GM19455 (cell line): Measurements from ENCODE around the gene FNDC8.
"Not testable (repeated sequence)": the region's sequence is repeated elsewhere in the genome, so short reads cannot be mapped to it uniquely, and the experiment has no call there.

ENCODE experiments used
- ATAC-seq: cut with Tn5 transposase; IDR thresholded peaks from one replicate; pipeline ENCODE4 v1.9.1; 2021; ENCODE audit not compliant: unreplicated experiment

FNDC8 gene

DNA sequence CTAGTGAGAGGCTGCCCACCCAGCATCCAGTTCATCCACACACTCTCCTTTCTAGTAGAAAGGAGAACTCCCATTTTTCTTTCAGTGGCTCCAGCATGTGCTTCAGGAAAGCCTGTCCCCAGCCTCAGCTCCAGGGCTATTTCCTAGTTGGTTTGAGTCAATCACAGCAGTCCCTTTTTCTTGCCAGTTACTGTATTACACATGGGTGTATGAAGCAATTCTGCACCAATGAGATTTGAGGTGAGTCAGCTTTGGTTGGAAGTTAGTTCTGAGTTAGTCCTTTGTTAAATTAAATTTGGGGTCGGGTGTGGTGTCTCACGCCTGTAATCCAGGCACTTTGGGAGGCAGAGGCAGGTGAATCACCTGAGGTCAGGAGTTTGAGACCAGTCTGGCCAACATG is 26.5 kb upstream of the FNDC8 start:
- ATAC-seq: no peak

DNA sequence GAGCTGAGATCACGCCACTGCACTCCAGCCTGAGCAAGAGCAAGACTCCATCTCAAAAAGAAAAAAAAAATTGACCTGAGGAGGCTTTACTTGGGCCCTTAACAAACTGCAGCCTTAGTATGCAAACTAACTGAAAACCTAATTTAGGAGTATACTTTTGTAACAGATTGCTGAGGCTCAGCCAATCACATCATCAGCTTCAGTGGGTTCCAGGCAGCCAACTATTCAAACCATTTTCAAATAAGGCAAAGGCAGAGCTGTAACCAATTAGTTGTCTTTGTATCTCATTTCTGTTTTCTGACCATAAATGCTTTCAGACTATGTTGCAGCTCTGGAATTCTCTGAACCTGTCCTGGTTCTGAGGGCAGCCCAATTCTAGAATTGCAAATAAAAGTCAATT is 25.7 kb upstream of the FNDC8 start:
- no peak for ATAC-seq

DNA sequence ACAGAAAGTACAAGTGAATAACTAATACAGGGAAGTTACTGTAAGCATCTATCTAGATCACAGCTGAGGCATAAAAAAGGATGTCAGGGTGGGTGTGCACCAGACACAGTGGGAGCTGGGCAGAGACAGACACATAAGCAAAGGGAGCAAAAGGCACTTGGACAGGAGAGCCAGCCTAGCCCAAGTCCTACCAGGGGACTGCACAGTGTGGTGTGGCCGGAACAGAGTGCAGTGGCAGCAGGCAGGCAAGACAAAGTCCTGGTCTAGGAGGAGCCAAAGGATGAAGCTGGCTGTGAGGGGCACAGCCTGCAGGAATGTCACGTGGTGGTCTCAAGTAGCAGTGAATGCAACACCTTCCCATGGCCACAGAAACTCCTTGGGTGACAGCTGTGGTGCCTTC is 23.6 kb upstream of the FNDC8 start:
- no peak for ATAC-seq

DNA sequence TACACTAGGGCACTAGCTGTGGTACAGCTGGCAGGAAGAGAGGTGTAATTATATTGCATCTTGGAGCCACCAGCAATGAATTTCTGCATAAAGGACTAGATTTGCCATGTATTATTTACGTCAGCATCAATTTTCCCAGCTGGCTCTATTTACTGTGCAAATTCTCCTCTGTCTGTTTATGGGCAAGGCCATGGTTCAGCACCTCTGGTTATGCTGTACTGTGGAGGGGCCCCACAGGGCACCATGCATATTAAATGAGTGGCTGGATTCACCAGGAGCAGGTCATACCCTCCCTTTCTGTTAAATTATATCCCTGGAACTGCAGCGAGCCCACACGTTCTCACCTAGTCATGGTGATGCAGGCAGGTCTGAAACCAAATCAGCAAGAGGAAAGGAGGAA is 21.5 kb upstream of the FNDC8 start:
- ATAC-seq: no peak

DNA sequence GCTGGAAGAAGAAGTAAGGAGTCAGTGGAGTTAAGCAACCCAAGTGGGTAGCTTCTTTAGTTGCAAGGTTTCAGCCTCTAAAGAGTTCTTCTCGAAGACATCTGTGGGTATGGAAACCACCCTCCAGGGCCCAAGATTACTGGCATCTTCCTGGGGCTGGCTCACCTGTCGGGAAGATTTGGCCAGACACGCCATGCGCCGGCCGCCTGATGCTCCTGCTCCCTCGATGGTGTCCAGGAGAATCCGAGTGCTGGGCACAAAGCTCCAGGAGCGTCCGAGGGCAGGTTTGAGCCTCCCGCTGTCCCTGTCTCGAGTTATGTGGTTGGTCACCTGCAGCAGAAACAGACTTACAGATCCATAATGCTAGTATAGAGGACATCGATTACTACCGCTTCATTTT is 20.4 kb upstream of the FNDC8 start:
- no peak for ATAC-seq

DNA sequence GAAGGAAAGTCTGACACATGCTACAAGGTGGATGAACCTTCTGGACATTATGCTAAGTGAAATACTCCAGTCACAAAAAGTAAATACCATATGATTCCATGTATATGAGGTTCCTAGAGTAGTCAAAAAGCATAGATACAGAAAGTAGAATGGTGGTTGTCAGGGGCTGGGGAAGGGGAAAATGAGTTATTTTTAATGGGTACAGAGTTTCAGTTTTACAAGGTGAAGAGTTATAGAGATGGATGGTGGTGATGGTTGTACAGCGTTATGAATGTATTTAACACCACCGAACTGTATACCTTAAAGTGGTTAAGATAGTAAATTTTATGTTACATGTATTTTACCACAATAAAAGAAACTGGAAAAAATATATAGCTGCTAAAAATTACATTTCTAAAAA is 19.7 kb upstream of the FNDC8 start:
- no peak for ATAC-seq

DNA sequence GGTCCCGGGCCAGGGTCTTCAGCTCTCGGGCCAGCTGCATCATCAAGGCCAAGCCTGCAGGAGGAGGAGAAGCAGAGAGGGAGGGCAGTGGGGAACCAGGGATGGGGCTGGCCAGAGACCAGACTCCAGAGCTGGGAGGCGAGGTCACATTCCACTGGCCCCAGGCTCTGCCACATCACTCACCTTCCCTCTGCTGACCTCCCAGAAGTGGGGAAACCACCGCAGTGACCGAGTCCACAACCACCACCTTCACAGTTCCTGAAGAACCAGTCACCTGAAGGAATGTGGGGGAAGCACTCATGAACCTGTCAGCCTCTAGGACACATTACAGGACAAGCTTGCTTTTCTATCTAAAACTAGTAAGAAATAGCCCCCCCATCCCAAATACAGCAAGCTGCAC is 18.1 kb upstream of the FNDC8 start:
- ATAC-seq: no peak

DNA sequence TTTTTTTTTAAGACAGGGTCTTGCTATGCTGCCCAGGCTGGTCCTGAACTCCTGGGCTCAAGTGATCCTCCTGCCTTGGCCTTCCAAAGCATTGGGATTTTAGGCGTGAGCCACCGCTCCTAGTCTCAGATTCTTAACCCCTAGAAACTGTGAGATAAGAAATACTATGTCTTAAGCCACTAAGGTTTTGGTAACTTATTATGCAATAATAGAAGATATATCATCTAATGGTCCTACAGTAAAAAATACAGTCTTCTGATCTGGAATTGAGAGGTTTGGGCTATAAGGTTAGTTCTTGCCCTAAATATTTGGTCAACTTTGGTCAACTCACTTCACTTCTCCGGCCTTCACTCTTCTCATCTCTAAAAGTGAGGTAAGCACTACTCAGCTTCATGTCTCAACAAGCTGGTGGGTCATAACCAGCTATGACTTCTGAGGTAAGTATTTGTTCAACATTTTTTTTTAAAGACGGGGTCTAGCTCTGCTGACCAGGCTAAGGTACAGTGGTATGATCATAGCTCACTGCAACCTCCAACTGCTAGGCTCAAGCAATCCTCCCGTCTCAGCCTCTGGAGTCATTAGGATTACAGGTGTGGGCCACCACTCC is 16.5 kb upstream of the FNDC8 start:
- ATAC-seq: no peak

DNA sequence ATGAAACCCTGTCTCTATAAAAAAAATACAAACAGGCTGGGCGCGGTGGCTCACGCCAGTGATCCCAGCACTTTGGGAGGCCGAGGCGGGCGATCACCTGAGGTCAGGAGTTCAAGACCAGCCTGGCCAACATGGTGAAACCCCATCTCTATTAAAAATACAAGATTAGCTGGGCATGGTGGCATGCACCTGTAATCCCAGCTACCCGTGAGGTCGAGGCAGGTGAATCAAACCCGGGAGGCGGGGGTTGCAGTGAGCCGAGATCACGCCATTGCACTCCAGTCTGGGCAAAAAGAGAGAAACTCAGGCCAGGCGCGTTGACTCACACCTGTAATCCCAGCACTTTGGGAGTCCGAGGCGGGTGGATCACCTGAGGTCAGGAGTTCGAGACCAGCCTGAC is 10.6 kb upstream of the FNDC8 start:
- not testable (repeated sequence) for ATAC-seq

DNA sequence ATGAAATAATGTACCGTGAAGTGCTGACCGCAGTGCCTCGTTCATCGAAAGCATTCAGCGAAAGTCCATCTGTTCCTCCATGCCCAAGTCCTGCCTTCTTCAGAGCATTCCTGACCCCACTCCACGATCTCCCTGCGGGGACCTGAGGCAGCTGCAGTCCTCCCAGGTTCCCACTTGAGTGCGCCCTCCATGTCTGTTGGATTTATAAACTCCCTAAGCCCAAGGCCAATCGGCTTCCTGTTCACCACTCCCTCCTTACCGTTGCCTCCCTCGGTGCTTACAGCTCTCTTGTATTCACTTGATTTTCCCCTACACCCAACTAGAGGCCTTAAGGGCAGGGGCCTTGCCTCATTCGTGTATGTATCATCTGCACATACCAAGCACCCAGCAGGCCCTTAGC is 4.6 kb upstream of the FNDC8 start:
- no peak for ATAC-seq

DNA sequence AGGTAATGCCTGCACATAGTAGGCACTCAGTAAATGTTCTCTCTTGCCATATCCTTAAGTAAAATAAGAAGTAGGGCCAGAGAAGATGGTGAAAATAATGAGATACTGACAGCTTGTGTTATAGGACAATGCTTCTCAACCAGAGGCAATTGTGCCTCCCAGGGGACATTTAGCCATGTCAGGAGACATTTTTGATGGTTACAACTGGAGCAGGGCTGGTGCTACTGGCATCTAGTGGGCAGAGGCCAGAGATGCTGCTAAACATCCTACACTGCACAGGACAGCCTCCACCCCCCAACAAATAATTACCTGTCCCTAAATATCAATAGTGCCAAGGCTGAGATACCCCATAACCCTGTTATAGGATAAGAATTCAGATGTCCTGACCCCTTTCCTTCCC is 3.4 kb upstream of the FNDC8 start:
- ATAC-seq: no peak

DNA sequence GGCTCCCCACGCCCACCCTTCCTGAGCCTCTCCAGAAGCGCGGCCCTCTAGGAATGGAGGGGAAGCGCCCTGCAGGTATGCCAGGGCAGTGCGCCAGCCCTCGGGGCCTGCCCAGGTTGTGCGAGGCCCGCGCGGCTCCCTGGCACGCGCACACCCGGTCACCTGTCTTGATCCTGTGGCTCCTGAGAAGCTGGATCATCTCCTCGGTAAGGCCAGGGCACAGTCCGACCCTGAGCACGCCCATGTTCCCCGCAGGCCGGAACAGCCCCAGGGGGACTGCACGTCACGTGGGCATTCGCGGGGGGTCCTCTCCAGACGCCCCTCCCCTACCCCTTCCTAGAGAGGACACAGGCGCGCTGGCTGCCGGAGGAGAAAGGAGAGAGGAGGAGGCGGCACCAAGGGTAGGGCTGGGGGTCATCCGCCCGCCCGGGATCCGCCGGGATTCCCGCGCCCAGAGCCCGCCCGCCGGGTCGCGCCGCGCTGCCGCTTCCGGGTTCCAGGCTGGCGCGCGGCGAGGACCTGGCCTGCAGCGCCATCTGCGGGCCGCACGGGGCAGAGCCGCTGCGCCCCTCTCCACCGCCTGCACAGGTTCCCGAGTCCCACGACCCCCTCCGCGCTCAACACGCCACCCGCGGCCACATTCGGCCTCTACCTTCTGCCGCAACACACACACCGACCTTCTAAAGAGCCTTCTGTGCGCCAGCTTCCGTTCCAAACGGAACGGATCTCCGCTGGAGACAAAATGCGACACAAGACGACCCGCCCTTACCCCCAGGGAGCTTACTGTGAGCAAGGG is 1.8 kb upstream of the FNDC8 start, which contains the start of gene RAD51D:
Gene RAD51D, minus strand, starts transcription at position 491 of the 796 bp plus-strand sequence. Its CDS starts 247 bp downstream, at position 244.
- ATAC-seq: peak; percentile 81

DNA sequence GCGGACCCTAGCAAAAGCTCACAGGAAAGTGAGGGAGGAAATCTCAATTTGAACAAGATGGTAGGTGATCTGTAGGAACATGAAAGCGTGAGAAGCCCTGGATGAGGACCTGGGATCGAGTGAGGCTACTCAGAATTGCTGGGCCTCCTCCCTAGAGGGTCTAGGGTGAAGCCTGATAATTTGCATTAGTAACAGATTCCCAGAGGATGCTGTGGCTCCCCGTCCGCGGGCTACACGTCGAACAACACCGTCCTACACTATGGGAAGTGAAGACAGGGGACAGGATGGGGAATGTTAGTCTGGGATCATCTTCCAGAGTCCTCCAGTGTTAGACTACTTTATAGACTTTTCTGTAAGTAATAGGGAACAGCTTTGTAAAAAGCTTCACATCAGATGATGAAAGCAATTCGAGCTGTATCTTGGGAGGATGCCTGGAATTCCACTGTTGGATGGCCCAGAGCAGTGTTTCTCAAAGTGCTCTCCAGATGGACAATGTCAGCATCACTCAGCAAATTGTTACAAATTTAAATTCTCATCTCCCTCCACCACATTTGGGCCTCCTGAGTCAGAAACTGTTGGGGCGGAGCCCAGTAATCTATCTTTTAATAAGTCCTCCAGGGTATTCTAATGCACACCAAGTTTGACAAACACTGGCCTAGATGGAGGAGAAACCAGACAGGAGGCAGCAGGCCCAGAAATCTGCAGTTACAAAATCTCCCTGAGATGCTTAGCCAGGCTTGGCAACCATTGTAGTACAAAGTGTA is 6.5 kb downstream of the FNDC8 start:
- no peak for ATAC-seq

DNA sequence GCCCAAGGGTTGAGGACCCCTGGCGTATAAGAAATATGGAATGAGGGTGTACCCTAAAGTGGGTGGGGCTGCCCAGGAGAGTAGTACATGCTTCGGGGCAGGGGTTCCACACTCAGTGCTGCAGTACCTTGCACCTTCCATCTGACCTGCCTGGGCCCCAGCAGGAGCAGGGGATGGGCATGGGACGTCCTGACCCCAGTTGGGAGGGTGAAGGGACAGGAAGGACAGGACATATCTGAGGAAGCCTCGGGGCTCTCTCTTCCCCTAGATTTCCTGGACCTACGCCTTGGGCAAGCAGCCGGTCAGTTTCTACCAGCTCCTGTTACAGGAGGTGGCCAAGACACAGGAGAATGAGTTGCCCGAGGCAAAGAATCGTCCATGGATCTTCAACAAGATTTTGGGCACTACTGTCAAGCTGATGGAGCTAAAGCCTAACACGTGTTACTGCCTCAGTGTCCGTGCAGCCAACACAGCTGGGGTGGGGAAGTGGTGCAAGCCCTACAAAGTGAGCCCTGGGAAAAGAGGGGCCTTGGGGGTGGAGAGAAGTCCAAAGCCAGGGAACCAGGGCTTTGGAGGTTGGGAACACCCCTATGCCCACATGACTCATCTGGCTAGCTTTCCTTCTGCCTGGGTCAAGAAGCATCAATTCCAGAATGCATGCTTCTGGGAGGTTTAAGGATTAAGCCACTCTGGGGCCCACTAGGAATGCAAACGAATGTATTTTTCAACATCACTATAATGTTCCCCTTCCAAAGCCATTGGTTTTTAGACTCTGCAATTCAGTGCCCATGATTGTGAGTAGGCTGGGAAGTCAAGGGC is 7.9 kb downstream of the FNDC8 start:
- no peak for ATAC-seq

DNA sequence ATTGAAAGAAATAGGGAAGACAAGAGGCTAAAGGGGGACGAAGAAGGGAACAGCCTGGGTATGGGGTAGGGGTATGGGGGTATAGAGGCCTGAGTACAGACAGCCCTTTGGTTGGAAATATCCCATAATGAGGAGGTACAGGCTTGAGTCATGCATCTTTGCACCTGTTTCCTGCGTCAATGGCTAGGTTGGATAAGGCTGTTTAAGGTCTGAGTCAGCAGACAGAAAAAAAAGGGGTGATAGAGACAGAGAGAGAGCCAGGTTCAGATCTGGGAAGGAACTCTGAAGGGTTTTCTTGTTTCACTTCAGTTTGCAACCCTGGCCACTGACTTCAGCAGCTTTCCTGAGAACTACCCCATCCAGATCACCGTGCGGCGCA is 8.5 kb downstream of the FNDC8 start:
- no peak for ATAC-seq

DNA sequence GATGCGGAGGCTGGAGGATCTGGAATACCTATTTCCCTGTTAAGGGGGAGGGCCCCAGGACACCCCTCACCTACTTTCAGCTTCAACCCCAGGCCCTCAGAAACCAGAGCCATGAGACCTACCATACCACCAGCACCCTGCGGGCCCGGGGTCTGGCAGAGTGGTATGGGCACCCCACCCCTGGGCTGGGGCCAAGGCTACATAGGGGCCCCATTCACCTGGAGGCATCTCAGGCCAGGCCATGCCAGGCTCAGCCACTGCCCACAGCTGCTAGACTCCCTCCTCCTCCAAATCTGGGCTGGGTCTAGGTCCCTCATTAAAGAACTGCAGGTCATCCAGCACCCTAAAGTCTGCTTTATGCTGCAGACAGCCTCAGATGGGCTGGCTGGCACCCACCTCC is 9.0 kb downstream of the FNDC8 start:
- no peak for ATAC-seq

DNA sequence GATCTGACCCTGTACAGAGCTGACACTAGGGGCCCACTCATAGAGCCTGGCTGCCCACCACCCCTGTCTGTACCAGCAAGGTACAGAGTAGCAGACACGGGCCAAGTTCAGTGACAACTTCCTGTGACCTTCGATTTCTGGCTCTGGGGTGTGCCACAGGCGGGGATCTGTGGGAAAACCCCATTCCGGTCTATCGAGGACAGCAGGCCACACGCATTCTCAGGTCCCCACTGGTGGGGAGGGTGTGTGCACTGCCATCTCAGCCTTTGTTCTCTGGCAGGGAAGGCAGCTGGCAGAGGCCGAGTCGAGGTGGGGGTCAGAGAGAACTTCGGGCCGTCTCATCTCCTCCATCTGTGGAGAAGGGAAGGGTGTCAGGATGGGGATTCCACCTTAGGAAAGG is 10.7 kb downstream of the FNDC8 start:
- no peak for ATAC-seq

DNA sequence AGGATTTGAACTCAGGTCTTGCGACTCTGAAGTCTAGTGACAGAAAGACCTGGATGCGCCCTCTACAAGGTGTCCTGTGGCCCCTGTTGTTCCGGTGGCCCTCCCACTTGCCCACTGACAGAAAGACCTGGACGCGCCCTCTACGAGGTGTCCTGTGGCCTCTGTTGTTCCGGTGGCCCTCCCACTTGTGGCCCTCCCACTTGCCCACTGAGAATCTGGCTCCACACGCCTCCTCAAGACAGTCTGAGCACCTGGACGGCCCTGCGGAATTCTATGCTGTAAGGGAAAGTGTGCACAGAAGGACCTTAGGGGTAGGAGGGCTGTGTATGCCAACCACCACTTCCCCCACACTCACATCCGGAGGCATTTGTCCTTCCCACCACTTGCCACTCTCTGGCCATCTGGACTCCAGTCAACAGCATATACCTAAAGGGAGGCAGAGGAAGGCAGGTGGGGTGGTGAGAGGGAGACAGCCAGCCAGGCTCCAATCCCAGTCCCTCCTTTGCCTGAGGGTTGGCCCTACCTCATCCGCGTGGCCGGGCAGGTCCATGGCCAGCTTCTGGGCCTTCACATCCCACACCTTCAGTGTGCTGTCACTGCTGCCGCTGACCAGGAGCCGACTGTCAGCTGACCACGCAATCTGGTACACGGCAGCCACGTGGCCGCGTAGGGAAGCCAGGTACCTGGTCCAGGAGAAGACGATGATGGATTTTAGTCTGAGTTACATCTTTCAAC is 11.6 kb downstream of the FNDC8 start:
- ATAC-seq: no peak

DNA sequence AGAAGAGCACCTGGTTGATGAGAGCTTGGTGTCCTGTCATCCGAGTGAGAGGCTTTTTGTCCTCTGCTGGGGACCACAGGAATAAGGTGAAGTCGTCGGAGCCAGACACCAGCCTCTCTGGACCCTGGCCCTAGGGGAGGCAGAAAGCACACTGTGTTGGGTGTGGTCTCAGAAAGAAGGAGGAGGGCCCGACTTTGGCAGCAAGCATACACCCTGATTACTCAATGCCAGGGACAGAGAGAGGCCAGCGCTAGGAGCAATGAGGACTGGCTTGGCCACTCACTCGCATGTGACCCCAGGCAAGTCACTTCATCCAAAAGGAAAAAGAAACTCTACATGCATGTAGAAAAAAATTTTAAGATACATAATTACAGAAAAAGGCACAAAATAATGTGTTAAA is 13.9 kb downstream of the FNDC8 start:
- no peak for ATAC-seq

DNA sequence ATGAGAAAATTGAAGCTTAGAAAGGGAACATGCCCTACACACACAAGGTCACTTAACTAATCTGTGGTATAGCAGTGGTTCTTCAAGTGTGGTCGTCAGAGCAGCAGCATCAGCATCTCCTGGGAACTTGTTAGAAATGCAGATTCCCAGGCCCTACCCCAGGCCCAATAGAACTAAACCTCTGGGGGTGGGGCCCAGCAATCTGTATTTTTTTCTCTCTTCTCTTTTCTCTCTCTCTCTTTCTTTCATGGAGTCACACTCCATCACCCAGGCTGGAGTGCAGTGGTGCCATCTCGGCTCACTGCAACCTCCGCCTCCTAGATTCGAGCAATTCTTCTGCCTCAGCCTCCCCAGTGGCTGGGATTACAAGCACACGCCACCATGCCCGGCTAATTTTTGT is 16.8 kb downstream of the FNDC8 start:
- ATAC-seq: no peak
